Suprapubic skin (tissue), 3 donors: Measurements from ENCODE around the gene NPAS3.

Experiments used
- POLR2A ChIP-seq, 2 donors: fragments of 450-650 bp; IDR thresholded peaks; one replicate each; pipeline ENCODE4 v1.6.1; 2017; ENCODE audit warnings: antibody characterized with exemption in 2 of 2, mild to moderate bottlenecking in 2 of 2, moderate library complexity in 2 of 2
- TF ChIP-seq, protein P1 (sequence below), 2 donors: fragments of 200-600 bp in 1 of 2; fragments of 450-650 bp in 1 of 2; sonication (generic) in 1 of 2; IDR thresholded peaks; one replicate each; pipeline ENCODE4 v1.5.1; 2016 to 2019; ENCODE audit warnings: antibody characterized with exemption in 2 of 2, mild to moderate bottlenecking in 1 of 2, moderate library complexity in 1 of 2

DNA sequence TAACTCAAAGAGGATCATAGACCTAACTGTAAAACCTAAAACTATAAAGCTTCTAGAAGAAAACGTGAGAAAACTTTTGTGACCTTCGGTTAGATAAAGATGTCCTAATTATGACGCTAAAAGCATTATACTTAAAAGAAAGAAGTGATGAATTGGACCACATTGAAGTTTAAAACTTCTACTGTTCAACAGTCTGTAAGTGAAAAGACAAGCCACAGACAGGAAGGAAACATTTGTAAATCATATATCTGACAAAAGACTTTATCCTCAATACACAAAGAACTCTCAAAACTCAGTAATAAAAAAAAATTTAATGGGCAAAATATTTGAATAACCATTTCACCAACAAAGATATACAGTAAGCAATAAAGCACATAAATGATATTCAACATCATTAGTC lies 667.9 kb downstream of the NPAS3 start:
- TF ChIP-seq, protein P1, sequence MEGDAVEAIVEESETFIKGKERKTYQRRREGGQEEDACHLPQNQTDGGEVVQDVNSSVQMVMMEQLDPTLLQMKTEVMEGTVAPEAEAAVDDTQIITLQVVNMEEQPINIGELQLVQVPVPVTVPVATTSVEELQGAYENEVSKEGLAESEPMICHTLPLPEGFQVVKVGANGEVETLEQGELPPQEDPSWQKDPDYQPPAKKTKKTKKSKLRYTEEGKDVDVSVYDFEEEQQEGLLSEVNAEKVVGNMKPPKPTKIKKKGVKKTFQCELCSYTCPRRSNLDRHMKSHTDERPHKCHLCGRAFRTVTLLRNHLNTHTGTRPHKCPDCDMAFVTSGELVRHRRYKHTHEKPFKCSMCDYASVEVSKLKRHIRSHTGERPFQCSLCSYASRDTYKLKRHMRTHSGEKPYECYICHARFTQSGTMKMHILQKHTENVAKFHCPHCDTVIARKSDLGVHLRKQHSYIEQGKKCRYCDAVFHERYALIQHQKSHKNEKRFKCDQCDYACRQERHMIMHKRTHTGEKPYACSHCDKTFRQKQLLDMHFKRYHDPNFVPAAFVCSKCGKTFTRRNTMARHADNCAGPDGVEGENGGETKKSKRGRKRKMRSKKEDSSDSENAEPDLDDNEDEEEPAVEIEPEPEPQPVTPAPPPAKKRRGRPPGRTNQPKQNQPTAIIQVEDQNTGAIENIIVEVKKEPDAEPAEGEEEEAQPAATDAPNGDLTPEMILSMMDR (IDR thresholded peaks at IDR 0.05): no peak
- TF ChIP-seq POLR2A (IDR thresholded peaks at IDR 0.05): no peak
